ENCODE measurements around the gene TRIM52. TPM values are rescaled to one million over a fixed set of nuclear protein-coding genes. Genes with fewer than 3 reads are reported as not detected.
A peak's percentile ranks its signal among the peaks of the same experiment; 100 is the strongest.

TRIM52 gene
- total and polyA plus RNA-seq, 2 of the 13 experiments (the other 11 are each of a cell fraction or from before 2014, with no cell fraction given) = 7.2 to 11.6 TPM

- TF ChIP-seq ZNF292 (CRISPR knock-in tag; IDR thresholded peaks at IDR 0.05; ENCODE audit: borderline replicate concordance, low read depth) = no peak
- no peak; the same call in none of the 2 replicates for TF ChIP-seq HDAC2 (CRISPR knock-in tag; IDR thresholded peaks at IDR 0.05)
- TF ChIP-seq NFKBIZ (CRISPR knock-in tag; IDR thresholded peaks at IDR 0.05) = no peak
- TF ChIP-seq CBX5 (CRISPR knock-in tag; IDR thresholded peaks at IDR 0.05; ENCODE audit: borderline replicate concordance) = no peak
- TF ChIP-seq ZNF44 (CRISPR knock-in tag; IDR thresholded peaks at IDR 0.05) = no peak; the same call in 1 of the 2 replicates
- peak; percentile 54 for TF ChIP-seq ZNF816 (CRISPR knock-in tag; IDR thresholded peaks at IDR 0.05; ENCODE audit: borderline replicate concordance)
- TF ChIP-seq, protein P1, sequence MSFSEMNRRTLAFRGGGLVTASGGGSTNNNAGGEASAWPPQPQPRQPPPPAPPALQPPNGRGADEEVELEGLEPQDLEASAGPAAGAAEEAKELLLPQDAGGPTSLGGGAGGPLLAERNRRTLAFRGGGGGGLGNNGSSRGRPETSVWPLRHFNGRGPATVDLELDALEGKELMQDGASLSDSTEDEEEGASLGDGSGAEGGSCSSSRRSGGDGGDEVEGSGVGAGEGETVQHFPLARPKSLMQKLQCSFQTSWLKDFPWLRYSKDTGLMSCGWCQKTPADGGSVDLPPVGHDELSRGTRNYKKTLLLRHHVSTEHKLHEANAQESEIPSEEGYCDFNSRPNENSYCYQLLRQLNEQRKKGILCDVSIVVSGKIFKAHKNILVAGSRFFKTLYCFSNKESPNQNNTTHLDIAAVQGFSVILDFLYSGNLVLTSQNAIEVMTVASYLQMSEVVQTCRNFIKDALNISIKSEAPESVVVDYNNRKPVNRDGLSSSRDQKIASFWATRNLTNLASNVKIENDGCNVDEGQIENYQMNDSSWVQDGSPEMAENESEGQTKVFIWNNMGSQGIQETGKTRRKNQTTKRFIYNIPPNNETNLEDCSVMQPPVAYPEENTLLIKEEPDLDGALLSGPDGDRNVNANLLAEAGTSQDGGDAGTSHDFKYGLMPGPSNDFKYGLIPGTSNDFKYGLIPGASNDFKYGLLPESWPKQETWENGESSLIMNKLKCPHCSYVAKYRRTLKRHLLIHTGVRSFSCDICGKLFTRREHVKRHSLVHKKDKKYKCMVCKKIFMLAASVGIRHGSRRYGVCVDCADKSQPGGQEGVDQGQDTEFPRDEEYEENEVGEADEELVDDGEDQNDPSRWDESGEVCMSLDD (CRISPR knock-in tag; IDR thresholded peaks at IDR 0.05; ENCODE audit: borderline replicate concordance) = no peak
- no peak; the same call in 1 of the 2 replicates for TF ChIP-seq ZNF276 (CRISPR knock-in tag; IDR thresholded peaks at IDR 0.05; ENCODE audit: low read depth)
- peak; percentile 74; the same call in 1 of the 2 replicates for TF ChIP-seq KLF12 (CRISPR knock-in tag; IDR thresholded peaks at IDR 0.05; ENCODE audit: borderline replicate concordance)
- 0 out of 2 replicates have a peak, but pooled peaks have one; percentile 67 for TF ChIP-seq PCBP1 (IDR thresholded peaks at IDR 0.05; ENCODE audit: borderline replicate concordance, low read depth, low read length)
- no peak for TF ChIP-seq ATF6 (CRISPR knock-in tag; conservative IDR thresholded peaks at IDR 0.05)
- no peak for TF ChIP-seq ZNF224 (CRISPR knock-in tag; IDR thresholded peaks at IDR 0.05)
- 0 out of 2 replicates have a peak, but pooled peaks have one; percentile 23 for TF ChIP-seq ZMYM4 (CRISPR knock-in tag; IDR thresholded peaks at IDR 0.05)
- TF ChIP-seq, protein P2, sequence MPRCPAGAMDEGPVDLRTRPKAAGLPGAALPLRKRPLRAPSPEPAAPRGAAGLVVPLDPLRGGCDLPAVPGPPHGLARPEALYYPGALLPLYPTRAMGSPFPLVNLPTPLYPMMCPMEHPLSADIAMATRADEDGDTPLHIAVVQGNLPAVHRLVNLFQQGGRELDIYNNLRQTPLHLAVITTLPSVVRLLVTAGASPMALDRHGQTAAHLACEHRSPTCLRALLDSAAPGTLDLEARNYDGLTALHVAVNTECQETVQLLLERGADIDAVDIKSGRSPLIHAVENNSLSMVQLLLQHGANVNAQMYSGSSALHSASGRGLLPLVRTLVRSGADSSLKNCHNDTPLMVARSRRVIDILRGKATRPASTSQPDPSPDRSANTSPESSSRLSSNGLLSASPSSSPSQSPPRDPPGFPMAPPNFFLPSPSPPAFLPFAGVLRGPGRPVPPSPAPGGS (CRISPR knock-in tag; IDR thresholded peaks at IDR 0.05) = 0 out of 2 replicates have a peak, but pooled peaks have one; percentile 25
- peak; percentile 49; the same call in 1 of the 2 replicates for TF ChIP-seq EEA1 (CRISPR knock-in tag; IDR thresholded peaks at IDR 0.05; ENCODE audit: borderline replicate concordance)
- no peak for TF ChIP-seq ZNF484 (CRISPR knock-in tag; IDR thresholded peaks at IDR 0.05; ENCODE audit: borderline replicate concordance, low read depth)
- TF ChIP-seq, protein P3, sequence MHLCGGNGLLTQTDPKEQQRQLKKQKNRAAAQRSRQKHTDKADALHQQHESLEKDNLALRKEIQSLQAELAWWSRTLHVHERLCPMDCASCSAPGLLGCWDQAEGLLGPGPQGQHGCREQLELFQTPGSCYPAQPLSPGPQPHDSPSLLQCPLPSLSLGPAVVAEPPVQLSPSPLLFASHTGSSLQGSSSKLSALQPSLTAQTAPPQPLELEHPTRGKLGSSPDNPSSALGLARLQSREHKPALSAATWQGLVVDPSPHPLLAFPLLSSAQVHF (CRISPR knock-in tag; IDR thresholded peaks at IDR 0.05) = no peak
- TF ChIP-seq SSRP1 (CRISPR knock-in tag; IDR thresholded peaks at IDR 0.05) = no peak
- peak; percentile 86 for TF ChIP-seq ZNF547 (CRISPR knock-in tag; IDR thresholded peaks at IDR 0.05)
- TF ChIP-seq ZSCAN22 (CRISPR knock-in tag; IDR thresholded peaks at IDR 0.05) = 0 out of 2 replicates have a peak, but pooled peaks have one; percentile 54
These were observed 14.5 kb downstream of the TRIM52 start (continued) for GRCh38 chr5:181246276-181247049.

Measured in HepG2 (cell line).